ENCODE measurements around the gene STAT4. TPM values are rescaled to one million over a fixed set of nuclear protein-coding genes. Genes with fewer than 3 reads are reported as not detected.

Gene STAT4
- total and polyA plus RNA-seq, 4 donors, result 2.5 to 11.5 (median 5.6) TPM

GRCh38 chr2:191013682-191013931 lies 137.2 kb downstream of the STAT4 start:
- peak overlapping the region; percentile 94 to 99 for H3K27ac ChIP-seq (ENCODE audit: low read depth in 1 of 2, low read length in 1 of 2)
- ATAC-seq (ENCODE audit: insufficient read depth, low FRiP score) (no peak), DNase-seq (no peak)
- peak overlapping the region; percentile 85 for H3K4me3 ChIP-seq
- peak overlapping the region; percentile 72 to 93 for H3K9ac ChIP-seq (ENCODE audit: insufficient read depth in 1 of 2, low read length in 2 of 2)
- H3K4me1 ChIP-seq (ENCODE audit: control insufficient read depth in 5 of 5, insufficient read depth in 5 of 5, low read length in 5 of 5), result peaks cover 6 to 21% (median 13%) of the 10 kb centered on the region in 5 donors
- no peaks in the 10 kb centered on the region for H3K27me3 ChIP-seq (ENCODE audit: control insufficient read depth in 3 of 3, insufficient read depth in 3 of 3, low read length in 2 of 3)
- 0% methylated on average over 14 of the region's 14 CpGs for WGBS, 2 donors
- H3K36me3 ChIP-seq (ENCODE audit: control insufficient read depth in 4 of 4, insufficient read depth in 4 of 4, low read length in 4 of 4), result peaks cover 0 to 4% (median 4%) of the 10 kb centered on the region in 4 donors
- no peaks in the 10 kb centered on the region for H3K9me3 ChIP-seq (ENCODE audit: control insufficient read depth in 4 of 4, insufficient read depth in 3 of 4, low read length in 3 of 4)
- TF ChIP-seq CTCF (IDR thresholded peaks at IDR 0.05; ENCODE audit: control extremely low read depth, extremely low read depth), result no peak

GRCh38 chr2:191012845-191013681 lies 137.7 kb downstream of the STAT4 start:
- Histone ChIP-seq H3K27me3 (ENCODE audit: control insufficient read depth in 3 of 3, insufficient read depth in 3 of 3, low read length in 2 of 3) (no peaks in the 10 kb centered on the region), H3K4me3 (peak overlapping the region; percentile 85), H3K9ac (ENCODE audit: insufficient read depth in 1 of 2, low read length in 2 of 2) (peak overlapping the region; percentile 72 to 93), H3K27ac (ENCODE audit: low read depth in 1 of 2, low read length in 1 of 2) (peak overlapping the region; percentile 94 to 99), H3K4me1 (ENCODE audit: control insufficient read depth in 5 of 5, insufficient read depth in 5 of 5, low read length in 5 of 5) (peaks cover 6 to 21% (median 13%) of the 10 kb centered on the region in 5 donors), H3K36me3 (ENCODE audit: control insufficient read depth in 4 of 4, insufficient read depth in 4 of 4, low read length in 4 of 4) (peaks cover 3 to 7% (median 5%) of the 10 kb centered on the region in 4 donors), H3K9me3 (ENCODE audit: control insufficient read depth in 4 of 4, insufficient read depth in 3 of 4, low read length in 3 of 4) (no peaks in the 10 kb centered on the region)
- TF ChIP-seq CTCF (IDR thresholded peaks at IDR 0.05; ENCODE audit: control extremely low read depth, extremely low read depth), result no peak
- WGBS, 2 donors, result 22 to 26% methylated on average over 14 of the region's 14 CpGs
- peak; percentile 15 for ATAC-seq (ENCODE audit: insufficient read depth, low FRiP score)
- peak in 1 of 3 donors; percentile 47 for DNase-seq

GRCh38 chr2:191012346-191012745 lies 138.4 kb downstream of the STAT4 start:
- DNase-seq (no peak), ATAC-seq (ENCODE audit: insufficient read depth, low FRiP score) (no peak)
- 89 to 98% methylated on average over 3 of the region's 3 CpGs for WGBS, 2 donors
- peaks cover 3 to 7% (median 5%) of the 10 kb centered on the region in 4 donors for H3K36me3 ChIP-seq (ENCODE audit: control insufficient read depth in 4 of 4, insufficient read depth in 4 of 4, low read length in 4 of 4)
- peak overlapping the region in 1 of 2 donors; percentile 2 for H3K27ac ChIP-seq (ENCODE audit: low read depth in 1 of 2, low read length in 1 of 2)
- H3K9ac ChIP-seq (ENCODE audit: insufficient read depth in 1 of 2, low read length in 2 of 2), result no peak overlapping the region
- no peaks in the 10 kb centered on the region for H3K9me3 ChIP-seq (ENCODE audit: control insufficient read depth in 4 of 4, insufficient read depth in 3 of 4, low read length in 3 of 4)
- H3K4me3 ChIP-seq, result peak overlapping the region; percentile 36
- no peaks in the 10 kb centered on the region for H3K27me3 ChIP-seq (ENCODE audit: control insufficient read depth in 3 of 3, insufficient read depth in 3 of 3, low read length in 2 of 3)
- no peak for TF ChIP-seq CTCF (IDR thresholded peaks at IDR 0.05; ENCODE audit: control extremely low read depth, extremely low read depth)
- H3K4me1 ChIP-seq (ENCODE audit: control insufficient read depth in 5 of 5, insufficient read depth in 5 of 5, low read length in 5 of 5), result peaks cover 6 to 21% (median 18%) of the 10 kb centered on the region in 5 donors
